ENCODE results near the gene FOXL2NB. TPM values are rescaled to one million over a fixed set of nuclear protein-coding genes. Genes with fewer than 3 reads are reported as not detected.

The FOXL2NB gene
- total RNA-seq, 5 donors from 2014 or later (not counting 1 experiment from before 2014, with no cell fraction given) = 0.06 TPM; not detected in 4

DNA sequence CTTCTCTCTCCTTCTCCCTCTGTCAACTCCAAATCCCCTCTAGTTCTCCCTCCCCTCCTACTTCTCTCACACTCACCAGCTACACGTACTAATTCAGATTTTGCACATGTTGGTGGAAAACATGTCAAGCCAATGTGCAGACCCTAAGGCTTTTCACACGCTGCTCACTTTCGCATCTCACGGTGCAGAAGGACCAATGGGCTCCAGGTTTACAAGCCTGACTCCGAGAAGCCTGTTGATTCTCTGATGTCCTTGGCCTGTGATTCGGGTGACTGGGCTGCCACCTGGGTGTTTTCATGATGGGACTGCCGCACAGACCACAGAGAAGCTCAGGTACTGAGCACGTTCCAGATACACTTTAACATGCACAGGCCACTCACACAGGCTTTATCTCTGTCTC lies 3.7 kb downstream of the FOXL2NB start:
- peaks cover 53 to 68% of the 10 kb centered on the region in 2 donors for H3K27me3 Mint-ChIP-seq
- no peaks in the 10 kb centered on the region for H3K9me3 ChIP-seq
- H3K36me3 ChIP-seq (ENCODE audit: control insufficient read depth in 2 of 2, extremely low read depth in 1 of 2, insufficient read depth in 1 of 2, low read length in 1 of 2) = no peaks in the 10 kb centered on the region
- DNase-seq = no peak
- H3K9me3 Mint-ChIP-seq = no peaks in the 10 kb centered on the region
- no peak for ATAC-seq (replicated peaks in 1 of 4)
- H3K27ac ChIP-seq (ENCODE audit: low read length) = no peak overlapping the region
- peaks cover 15 to 34% of the 10 kb centered on the region in 2 experiments for H3K4me1 ChIP-seq (ENCODE audit: control insufficient read depth in 1 of 2, extremely low read depth in 1 of 2, insufficient read depth in 2 of 2, low read length in 2 of 2)
- peak overlapping the region in 2 of 3 donors; percentile 62 to 80 for H3K4me3 Mint-ChIP-seq
- no peaks in the 10 kb centered on the region for H3K36me3 Mint-ChIP-seq
- no peak overlapping the region for H3K27ac Mint-ChIP-seq
- peaks cover 28 to 59% of the 10 kb centered on the region in 2 experiments for H3K27me3 ChIP-seq (replicated peaks in 1 of 2; ENCODE audit: control insufficient read depth in 2 of 2, extremely low read depth in 1 of 2, insufficient read depth in 2 of 2, low read length in 1 of 2)
- POLR2A ChIA-PET = interaction anchor here in 1 of 2 donors (0.6 kb wide), 1 partner anchor 860 kb away, joined by 3 read pairs; no protein-coding TSS in a partner anchor
- peaks cover 18 to 32% (median 22%) of the 10 kb centered on the region in 3 donors for H3K4me1 Mint-ChIP-seq
- CTCF ChIA-PET = interaction anchor here in 1 of 2 donors (0.6 to 1.1 kb wide), 2 partner anchors 27 to 405 kb away, joined by 4 read pairs; no protein-coding TSS in a partner anchor
- peak overlapping the region in 1 of 2 donors; percentile 39 for H3K4me3 ChIP-seq (ENCODE audit: control insufficient read depth in 1 of 2, extremely low read depth in 1 of 2, low read length in 1 of 2)
- WGBS (ENCODE audit: insufficient coverage) = 88% methylated on average over 8 of the region's 8 CpGs

DNA sequence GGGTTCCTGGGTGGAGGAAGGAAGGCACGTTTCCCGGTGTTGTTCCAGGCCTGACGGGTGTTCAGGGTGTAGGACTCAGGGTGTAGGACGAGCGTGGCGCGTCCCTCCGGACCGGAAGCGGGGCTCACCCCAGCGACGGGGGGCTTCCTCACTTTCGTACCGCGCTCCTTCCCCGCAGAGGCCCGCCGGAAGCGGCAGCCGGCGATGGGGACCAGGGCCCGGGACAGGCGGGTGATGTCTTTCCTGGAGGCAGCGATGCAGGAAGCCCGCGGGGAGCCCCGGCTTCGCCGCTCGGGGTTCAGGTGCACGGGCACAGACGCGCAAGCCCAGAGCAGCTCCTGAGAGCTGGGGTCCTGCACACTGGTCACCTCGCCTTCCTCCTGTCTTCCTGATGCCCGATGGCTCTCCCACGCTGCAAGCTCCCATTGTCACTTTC lies 13.4 kb downstream of the FOXL2NB start:
- Mint-ChIP-seq H3K9me3 (peaks cover 3 to 8% (median 8%) of the 10 kb centered on the region in 3 donors), H3K4me1 (peaks cover 18 to 27% (median 19%) of the 10 kb centered on the region in 3 donors), H3K27ac (no peak overlapping the region), H3K36me3 (peaks cover 4% of the 10 kb centered on the region), H3K4me3 (peak overlapping the region; percentile 7 to 63 (median 13)), H3K27me3 (peaks cover 64 to 66% of the 10 kb centered on the region in 2 donors)
- WGBS (ENCODE audit: insufficient coverage) = 2% methylated on average over 36 of the region's 36 CpGs
- no peaks in the 10 kb centered on the region for H3K36me3 ChIP-seq (ENCODE audit: control insufficient read depth in 2 of 2, extremely low read depth in 1 of 2, insufficient read depth in 1 of 2, low read length in 1 of 2)
- H3K4me3 ChIP-seq (ENCODE audit: control insufficient read depth in 1 of 2, extremely low read depth in 1 of 2, low read length in 1 of 2) = peak overlapping the region in 1 of 2 donors; percentile 4
- ATAC-seq (replicated peaks in 1 of 4) (peak in 1 of 4 experiments; percentile 37), DNase-seq (no peak)
- H3K27me3 ChIP-seq (replicated peaks in 1 of 2; ENCODE audit: control insufficient read depth in 2 of 2, extremely low read depth in 1 of 2, insufficient read depth in 2 of 2, low read length in 1 of 2) = peaks cover 5 to 47% of the 10 kb centered on the region in 2 experiments
- H3K27ac ChIP-seq (ENCODE audit: low read length) = no peak overlapping the region
- H3K4me1 ChIP-seq (ENCODE audit: control insufficient read depth in 1 of 2, extremely low read depth in 1 of 2, insufficient read depth in 2 of 2, low read length in 2 of 2) = peaks cover 0 to 13% of the 10 kb centered on the region in 2 experiments
- no peaks in the 10 kb centered on the region for H3K9me3 ChIP-seq
- ChIA-PET POLR2A (no interaction called here), CTCF (interaction anchor here (0.7 to 1.2 kb wide), 3 partner anchors 13 to 429 kb away, joined by 3 to 10 read pairs (median 4); partner anchors contain the start of genes FOXL2 (in 1 of the 2) and FOXL2NB (in 1 of the 2))

DNA sequence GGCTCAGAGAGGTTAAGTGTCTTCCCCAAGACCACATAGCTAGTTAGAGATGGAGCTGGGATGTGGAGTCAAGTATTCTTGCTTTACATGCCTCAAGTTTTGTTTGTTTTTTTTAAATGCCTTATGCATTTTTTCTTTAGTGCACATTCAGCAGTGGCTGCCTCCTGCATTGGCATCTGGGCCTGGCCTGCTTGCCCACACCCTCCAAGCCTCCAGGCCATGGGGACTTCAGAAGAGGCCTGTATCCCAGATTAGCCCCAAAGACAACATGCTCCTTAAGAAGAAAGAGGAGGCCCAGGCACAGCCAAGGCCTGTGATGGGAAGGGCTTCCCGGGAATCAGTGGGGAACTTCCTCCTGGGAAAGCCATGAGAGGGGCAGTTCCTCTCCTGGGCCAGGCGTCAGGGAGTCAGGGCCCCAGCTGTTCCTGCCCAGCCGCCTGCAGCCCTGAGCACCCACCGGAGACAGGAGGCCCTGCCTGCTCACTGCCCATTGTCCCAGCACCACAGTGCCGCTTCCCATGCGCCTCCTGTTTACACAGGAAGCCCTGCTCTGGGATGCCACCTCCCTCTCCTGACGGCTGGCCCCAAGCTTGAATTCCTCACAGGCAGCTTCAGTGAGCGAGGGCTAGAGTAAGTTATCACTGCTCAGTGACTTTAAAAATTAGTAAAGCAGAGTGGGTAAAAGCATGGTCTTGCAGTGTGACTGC lies 16.0 kb downstream of the FOXL2NB start:
- 89% methylated on average over 6 of the region's 8 CpGs for WGBS (ENCODE audit: insufficient coverage)
- Histone ChIP-seq H3K4me3 (ENCODE audit: control insufficient read depth in 1 of 2, extremely low read depth in 1 of 2, low read length in 1 of 2) (no peak overlapping the region), H3K27me3 (replicated peaks in 1 of 2; ENCODE audit: control insufficient read depth in 2 of 2, extremely low read depth in 1 of 2, insufficient read depth in 2 of 2, low read length in 1 of 2) (peaks cover 2 to 49% of the 10 kb centered on the region in 2 experiments), H3K9me3 (no peaks in the 10 kb centered on the region), H3K27ac (ENCODE audit: low read length) (no peak overlapping the region), H3K4me1 (ENCODE audit: control insufficient read depth in 1 of 2, extremely low read depth in 1 of 2, insufficient read depth in 2 of 2, low read length in 2 of 2) (peaks cover 0 to 13% of the 10 kb centered on the region in 2 experiments), H3K36me3 (ENCODE audit: control insufficient read depth in 2 of 2, extremely low read depth in 1 of 2, insufficient read depth in 1 of 2, low read length in 1 of 2) (no peaks in the 10 kb centered on the region)
- H3K27ac Mint-ChIP-seq = no peak overlapping the region
- H3K4me3 Mint-ChIP-seq = no peak overlapping the region
- ATAC-seq (replicated peaks in 1 of 4) = no peak
- H3K36me3 Mint-ChIP-seq = peaks cover 4% of the 10 kb centered on the region
- peaks cover 18 to 27% (median 19%) of the 10 kb centered on the region in 3 donors for H3K4me1 Mint-ChIP-seq
- CTCF ChIA-PET = no interaction called here
- POLR2A ChIA-PET = no interaction called here
- DNase-seq = no peak
- H3K27me3 Mint-ChIP-seq = peaks cover 56 to 75% of the 10 kb centered on the region in 2 donors
- peaks cover 3 to 13% (median 8%) of the 10 kb centered on the region in 3 donors for H3K9me3 Mint-ChIP-seq

DNA sequence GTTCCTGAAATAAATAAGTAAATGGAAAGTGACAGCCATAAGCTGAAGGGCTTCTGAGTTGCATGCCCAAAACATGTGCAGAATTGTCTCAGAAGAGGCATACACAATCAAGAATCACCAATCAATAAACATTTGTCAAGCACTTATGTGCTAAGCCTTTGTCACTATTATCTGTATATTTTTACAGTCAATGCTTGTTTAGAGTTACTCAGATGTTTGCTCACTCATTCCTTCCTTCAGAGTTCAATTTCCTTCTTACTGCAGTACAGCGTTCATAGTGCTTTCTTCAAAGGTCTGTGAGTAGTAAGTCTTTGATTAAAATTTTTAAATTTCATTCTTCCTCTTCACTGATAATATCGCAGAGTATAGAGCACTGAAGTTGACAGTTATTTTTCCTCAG lies 17.2 kb downstream of the FOXL2NB start:
- WGBS (ENCODE audit: insufficient coverage) = no CpG with 5 or more reads among the region's 2 CpGs
- no peak overlapping the region for H3K27ac ChIP-seq (ENCODE audit: low read length)
- H3K4me3 Mint-ChIP-seq = no peak overlapping the region
- H3K36me3 ChIP-seq (ENCODE audit: control insufficient read depth in 2 of 2, extremely low read depth in 1 of 2, insufficient read depth in 1 of 2, low read length in 1 of 2) = no peaks in the 10 kb centered on the region
- peaks cover 48 to 69% of the 10 kb centered on the region in 2 donors for H3K27me3 Mint-ChIP-seq
- POLR2A ChIA-PET = no interaction called here
- peaks cover 18 to 27% (median 19%) of the 10 kb centered on the region in 3 donors for H3K4me1 Mint-ChIP-seq
- DNase-seq = no peak
- H3K36me3 Mint-ChIP-seq = peaks cover 4% of the 10 kb centered on the region
- H3K4me3 ChIP-seq (ENCODE audit: control insufficient read depth in 1 of 2, extremely low read depth in 1 of 2, low read length in 1 of 2) = no peak overlapping the region
- H3K9me3 ChIP-seq = no peaks in the 10 kb centered on the region
- H3K27ac Mint-ChIP-seq = no peak overlapping the region
- ATAC-seq (replicated peaks in 1 of 4) = no peak
- H3K27me3 ChIP-seq (replicated peaks in 1 of 2; ENCODE audit: control insufficient read depth in 2 of 2, extremely low read depth in 1 of 2, insufficient read depth in 2 of 2, low read length in 1 of 2) = peaks cover 2 to 46% of the 10 kb centered on the region in 2 experiments
- peaks cover 0 to 13% of the 10 kb centered on the region in 2 experiments for H3K4me1 ChIP-seq (ENCODE audit: control insufficient read depth in 1 of 2, extremely low read depth in 1 of 2, insufficient read depth in 2 of 2, low read length in 2 of 2)
- peaks cover 3 to 13% (median 8%) of the 10 kb centered on the region in 3 donors for H3K9me3 Mint-ChIP-seq
- CTCF ChIA-PET = no interaction called here

DNA sequence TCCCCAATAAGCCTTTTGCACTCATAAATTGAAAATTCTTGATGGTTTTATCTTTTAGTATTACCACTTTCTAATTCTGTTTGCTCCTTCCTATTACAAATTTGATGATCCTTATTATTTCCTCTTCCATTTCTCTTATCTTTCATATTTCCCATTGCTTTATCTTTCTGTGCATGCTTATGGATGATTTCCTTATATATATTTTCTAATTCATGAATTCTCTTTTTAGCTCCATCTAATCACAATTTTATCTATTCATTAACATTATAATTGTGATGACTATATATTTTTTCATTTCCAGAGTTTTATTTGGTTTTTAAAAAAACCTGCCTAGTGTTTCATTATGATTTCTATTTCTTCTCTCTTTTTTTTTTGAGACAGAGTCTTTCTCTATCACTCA lies 17.9 kb downstream of the FOXL2NB start:
- H3K4me1 ChIP-seq (ENCODE audit: control insufficient read depth in 1 of 2, extremely low read depth in 1 of 2, insufficient read depth in 2 of 2, low read length in 2 of 2) = peaks cover 0 to 13% of the 10 kb centered on the region in 2 experiments
- H3K36me3 Mint-ChIP-seq = peaks cover 4% of the 10 kb centered on the region
- H3K27me3 ChIP-seq (replicated peaks in 1 of 2; ENCODE audit: control insufficient read depth in 2 of 2, extremely low read depth in 1 of 2, insufficient read depth in 2 of 2, low read length in 1 of 2) = peaks cover 2 to 41% of the 10 kb centered on the region in 2 experiments
- H3K36me3 ChIP-seq (ENCODE audit: control insufficient read depth in 2 of 2, extremely low read depth in 1 of 2, insufficient read depth in 1 of 2, low read length in 1 of 2) = no peaks in the 10 kb centered on the region
- peaks cover 49 to 71% of the 10 kb centered on the region in 2 donors for H3K27me3 Mint-ChIP-seq
- no peak overlapping the region for H3K4me3 Mint-ChIP-seq
- no peak overlapping the region for H3K4me3 ChIP-seq (ENCODE audit: control insufficient read depth in 1 of 2, extremely low read depth in 1 of 2, low read length in 1 of 2)
- no peaks in the 10 kb centered on the region for H3K9me3 ChIP-seq
- DNase-seq (no peak), ATAC-seq (replicated peaks in 1 of 4) (no peak)
- H3K27ac Mint-ChIP-seq = no peak overlapping the region
- H3K4me1 Mint-ChIP-seq = peaks cover 18 to 25% (median 19%) of the 10 kb centered on the region in 3 donors
- peaks cover 3 to 13% (median 8%) of the 10 kb centered on the region in 3 donors for H3K9me3 Mint-ChIP-seq
- ChIA-PET POLR2A (no interaction called here), CTCF (no interaction called here)
- H3K27ac ChIP-seq (ENCODE audit: low read length) = no peak overlapping the region

DNA sequence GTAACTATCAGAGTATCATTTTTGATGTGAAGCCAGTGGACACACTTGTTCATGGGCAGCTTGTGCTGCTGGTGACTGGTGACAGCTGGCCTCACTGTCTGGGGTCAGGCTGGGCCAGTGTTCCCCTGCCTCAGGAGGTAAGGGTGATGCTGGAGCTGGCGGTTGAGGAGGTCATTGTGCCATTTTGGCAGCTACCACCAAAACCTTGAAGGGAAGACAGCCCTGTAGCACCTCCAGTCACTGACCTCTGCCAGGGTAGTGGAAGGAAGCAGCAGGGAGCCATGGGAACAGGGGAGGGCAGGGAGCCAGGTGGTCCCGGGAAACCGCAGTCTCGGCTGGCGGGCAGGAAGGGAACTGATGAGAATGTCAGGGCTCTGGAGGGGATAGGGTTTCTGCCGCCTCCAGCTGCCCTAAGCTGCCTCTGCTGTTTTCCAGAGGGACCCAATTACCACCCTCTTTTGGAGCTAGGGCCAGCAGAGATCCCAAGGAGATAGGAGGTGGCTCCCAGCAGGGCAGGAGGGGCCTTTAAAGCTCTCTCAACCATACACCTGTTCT lies 24.8 kb downstream of the FOXL2NB start:
- ChIA-PET CTCF (no interaction called here), POLR2A (no interaction called here)
- WGBS (ENCODE audit: insufficient coverage) = 70% methylated on average over 6 of the region's 6 CpGs
- no peaks in the 10 kb centered on the region for H3K9me3 Mint-ChIP-seq
- Histone ChIP-seq H3K27ac (ENCODE audit: low read length) (no peak overlapping the region), H3K9me3 (no peaks in the 10 kb centered on the region), H3K4me3 (ENCODE audit: control insufficient read depth in 1 of 2, extremely low read depth in 1 of 2, low read length in 1 of 2) (no peak overlapping the region), H3K27me3 (replicated peaks in 1 of 2; ENCODE audit: control insufficient read depth in 2 of 2, extremely low read depth in 1 of 2, insufficient read depth in 2 of 2, low read length in 1 of 2) (peaks cover 0 to 27% of the 10 kb centered on the region in 2 experiments), H3K4me1 (ENCODE audit: control insufficient read depth in 1 of 2, extremely low read depth in 1 of 2, insufficient read depth in 2 of 2, low read length in 2 of 2) (no peaks in the 10 kb centered on the region), H3K36me3 (ENCODE audit: control insufficient read depth in 2 of 2, extremely low read depth in 1 of 2, insufficient read depth in 1 of 2, low read length in 1 of 2) (no peaks in the 10 kb centered on the region)
- no peak overlapping the region for H3K27ac Mint-ChIP-seq
- H3K4me3 Mint-ChIP-seq = no peak overlapping the region
- no peaks in the 10 kb centered on the region for H3K4me1 Mint-ChIP-seq
- H3K36me3 Mint-ChIP-seq = no peaks in the 10 kb centered on the region
- ATAC-seq (replicated peaks in 1 of 4) (no peak), DNase-seq (no peak)
- peaks cover 35 to 47% of the 10 kb centered on the region in 2 donors for H3K27me3 Mint-ChIP-seq
